Mammary epithelial cell (primary cell): ENCODE data around the gene DCHS1.

ENCODE experiments used
- CTCF ChIP-seq, 2 donors: IDR thresholded peaks in 1 of 2; conservative IDR thresholded peaks in 1 of 2; 2 replicates each; pipeline ENCODE4 v1.5.1; 2011 to 2012; ENCODE audit warnings: inconsistent platforms in 2 of 2, low read length in 2 of 2, mild to moderate bottlenecking in 2 of 2, control low read depth in 1 of 2, low read depth in 1 of 2; ENCODE audit not compliant: insufficient read depth in 1 of 2; ENCODE audit errors: extremely low read depth in 1 of 2
- EZH2 ChIP-seq: IDR thresholded peaks from 2 replicates; pipeline ENCODE4 v1.6.1; 2012; ENCODE audit warnings: low read length, inconsistent platforms, borderline replicate concordance

GRCh38 chr11:6695377-6695776 lies 39.8 kb upstream of the DCHS1 start:
- TF ChIP-seq CTCF (conservative IDR thresholded peaks at IDR 0.05 in 1 of 2, IDR thresholded peaks at IDR 0.05 in 1 of 2; ENCODE audit: extremely low read depth in 1 of 2, insufficient read depth in 1 of 2, low read depth in 1 of 2, low read length in 2 of 2) (no peak), EZH2 (no peak)
